HG03469 (cell line): Measurements from ENCODE around the gene STK36.
A peak's percentile ranks its signal among the peaks of the same experiment; 100 is the strongest.
"Not testable (repeated sequence)": the region's sequence is repeated elsewhere in the genome, so short reads cannot be mapped to it uniquely, and the experiment has no call there.

Experiments used
- ATAC-seq: cut with Tn5 transposase; IDR thresholded peaks from one replicate; pipeline ENCODE4 v1.9.1; 2021; ENCODE audit warnings: mild to moderate bottlenecking, moderate library complexity, moderate number of reproducible peaks; ENCODE audit not compliant: unreplicated experiment

STK36 gene

GRCh38 chr2:218659258-218659987 is 12.5 kb upstream of the STK36 start, which contains the start of the genes BCS1L and ZNF142:
Gene BCS1L, plus strand, starts transcription at chr2:218659683. Its CDS starts 1,305 bp downstream, at chr2:218660988.
Gene ZNF142, minus strand, starts transcription at chr2:218659623. Its CDS starts 3,194 bp downstream, at chr2:218656429.
- ATAC-seq = peak; percentile 57

- no peak for ATAC-seq
Observed at GRCh38 chr2:218659988-218660358, 11.9 kb upstream of the STK36 start.

GRCh38 chr2:218662377-218662776 is 9.5 kb upstream of the STK36 start:
- no peak for ATAC-seq

GRCh38 chr2:218662827-218663226 is 9.1 kb upstream of the STK36 start:
- ATAC-seq = no peak

- ATAC-seq = no peak
Observed at GRCh38 chr2:218663901-218664300, 8.0 kb upstream of the STK36 start.

- ATAC-seq = no peak
Observed at GRCh38 chr2:218664653-218665052, 7.2 kb upstream of the STK36 start.

- ATAC-seq = no peak
Observed at GRCh38 chr2:218671097-218671653, 711 bp upstream of the STK36 start.

GRCh38 chr2:218679119-218679518 is 7.2 kb downstream of the STK36 start:
- ATAC-seq = no peak

- ATAC-seq = no peak
Observed at GRCh38 chr2:218680061-218680460, 8.2 kb downstream of the STK36 start.

- not testable (repeated sequence) for ATAC-seq
Observed at GRCh38 chr2:218687400-218688060, 15.6 kb downstream of the STK36 start.

- no peak for ATAC-seq
Observed at GRCh38 chr2:218691234-218691633, 19.3 kb downstream of the STK36 start.

- no peak for ATAC-seq
Observed at GRCh38 chr2:218694405-218695145, 22.7 kb downstream of the STK36 start.

GRCh38 chr2:218698885-218699284 is 27.0 kb downstream of the STK36 start:
- no peak for ATAC-seq

GRCh38 chr2:218701806-218702205 is 29.9 kb downstream of the STK36 start:
- ATAC-seq = no peak

- no peak for ATAC-seq
Observed at GRCh38 chr2:218703341-218703740, 31.5 kb downstream of the STK36 start.

- ATAC-seq = peak; percentile 31
Observed at GRCh38 chr2:218708086-218708485, 36.2 kb downstream of the STK36 start.

- no peak for ATAC-seq
Observed at GRCh38 chr2:218709908-218710307, 38.0 kb downstream of the STK36 start.

GRCh38 chr2:218710334-218710686 is 38.4 kb downstream of the STK36 start:
- ATAC-seq = no peak

GRCh38 chr2:218710687-218711549 is 39.0 kb downstream of the STK36 start, which contains the start of gene TTLL4:
Gene TTLL4, plus strand, starts transcription at chr2:218710835. Its CDS starts 26,842 bp downstream, at chr2:218737677.
- ATAC-seq = peak; percentile 72

GRCh38 chr2:218711550-218711929 is 39.7 kb downstream of the STK36 start:
- ATAC-seq = no peak
